HG02623 (cell line): ENCODE measurements around the gene CLEC2L.
"Not testable (repeated sequence)": the region's sequence is repeated elsewhere in the genome, so short reads cannot be mapped to it uniquely, and the experiment has no call there.

Experiments
- ATAC-seq: cut with Tn5 transposase; IDR thresholded peaks from one replicate; pipeline ENCODE4 v1.9.1; 2021; ENCODE audit warnings: moderate library complexity; ENCODE audit not compliant: unreplicated experiment

Gene CLEC2L

GRCh38 chr7:139553991-139554700 is 30.7 kb downstream of the CLEC2L start:
- ATAC-seq, result not testable (repeated sequence)

- no peak for ATAC-seq
Observed at GRCh38 chr7:139557857-139558581, 34.5 kb downstream of the CLEC2L start.

GRCh38 chr7:139559364-139560105 is 36.0 kb downstream of the CLEC2L start:
- ATAC-seq, result no peak

GRCh38 chr7:139560199-139560598 is 36.7 kb downstream of the CLEC2L start:
- ATAC-seq, result no peak

GRCh38 chr7:139560678-139561077 is 37.2 kb downstream of the CLEC2L start:
- no peak for ATAC-seq

- ATAC-seq, result no peak
Observed at GRCh38 chr7:139562491-139562890, 39.0 kb downstream of the CLEC2L start.

- ATAC-seq, result no peak
Observed at GRCh38 chr7:139562961-139563565, 39.6 kb downstream of the CLEC2L start.

- no peak for ATAC-seq
Observed at GRCh38 chr7:139563856-139564255, 40.4 kb downstream of the CLEC2L start.

GRCh38 chr7:139566075-139566474 is 42.6 kb downstream of the CLEC2L start:
- ATAC-seq, result no peak

GRCh38 chr7:139566736-139567646 is 43.5 kb downstream of the CLEC2L start:
- no peak for ATAC-seq

- ATAC-seq, result no peak
Observed at GRCh38 chr7:139567647-139568345, 44.3 kb downstream of the CLEC2L start.

- no peak for ATAC-seq
Observed at GRCh38 chr7:139568346-139568675, 44.8 kb downstream of the CLEC2L start.

- ATAC-seq, result no peak
Observed at GRCh38 chr7:139568813-139569490, 45.5 kb downstream of the CLEC2L start.

GRCh38 chr7:139570119-139570518 is 46.6 kb downstream of the CLEC2L start:
- no peak for ATAC-seq

GRCh38 chr7:139570626-139571025 is 47.1 kb downstream of the CLEC2L start:
- no peak for ATAC-seq

- ATAC-seq, result no peak
Observed at GRCh38 chr7:139571190-139571589, 47.7 kb downstream of the CLEC2L start.

GRCh38 chr7:139571651-139572050 is 48.2 kb downstream of the CLEC2L start:
- no peak for ATAC-seq

GRCh38 chr7:139572071-139572470 is 48.6 kb downstream of the CLEC2L start:
- no peak for ATAC-seq

- ATAC-seq, result no peak
Observed at GRCh38 chr7:139572704-139573385, 49.4 kb downstream of the CLEC2L start.
